ENCODE results near the gene HCN4. TPM values are rescaled to one million over a fixed set of nuclear protein-coding genes. Genes with fewer than 3 reads are reported as not detected.

HCN4 gene
- total and polyA plus RNA-seq, 2 experiments from 2014 or later, result 2.4 to 10.6 TPM

GRCh38 chr15:73394782-73395181, 26.0 kb upstream of the HCN4 start:
- H3K4me1 Mint-ChIP-seq, result peaks cover 34% of the 10 kb centered on the region
- Histone ChIP-seq H3K79me2 (replicated peaks; ENCODE audit: insufficient read depth) (no peaks in the 10 kb centered on the region), H3F3A (replicated peaks; ENCODE audit: low read depth) (no peaks in the 10 kb centered on the region), H3K27me3 (ENCODE audit: insufficient read depth) (no peaks in the 10 kb centered on the region), H3K4me1 (ENCODE audit: insufficient read depth) (peaks cover 22% of the 10 kb centered on the region), H4K20me1 (replicated peaks; ENCODE audit: insufficient read depth) (no peaks in the 10 kb centered on the region), H3K4me3 (no peak overlapping the region), H3K4me2 (no peak overlapping the region), H3K27ac (ENCODE audit: low read depth) (no peak overlapping the region), H3K36me3 (ENCODE audit: insufficient read depth) (no peaks in the 10 kb centered on the region), H3K9me2 (ENCODE audit: insufficient read depth) (peaks cover 7% of the 10 kb centered on the region; the same call in 1 of the 2 replicates), H2AFZ (no peak overlapping the region)
- ATAC-seq (no peak), DNase-seq (ENCODE audit: low spot score) (no peak)
- H3K27me3 Mint-ChIP-seq (ENCODE audit: insufficient read depth, low read depth, poor library complexity), result peaks cover 7% of the 10 kb centered on the region
- H3K9me3 Mint-ChIP-seq, result no peaks in the 10 kb centered on the region; the same call in 2 of the 3 replicates
- no peak overlapping the region for H3K27ac Mint-ChIP-seq
- no peak overlapping the region for H3K4me3 Mint-ChIP-seq
- TF ChIP-seq EZH2 (IDR thresholded peaks at IDR 0.05; ENCODE audit: low read depth, unreplicated experiment) (no peak), ETS1 (IDR thresholded peaks at IDR 0.05) (no peak), ZNF114 (CRISPR knock-in tag; IDR thresholded peaks at IDR 0.05) (no peak), CREB1 (CRISPR knock-in tag; IDR thresholded peaks at IDR 0.05; ENCODE audit: low read depth) (no peak), EZH2phosphoT487 (IDR thresholded peaks at IDR 0.05; ENCODE audit: unreplicated experiment) (no peak), ZNF331 (CRISPR knock-in tag; IDR thresholded peaks at IDR 0.05; ENCODE audit: low read depth) (no peak), POLR2AphosphoS5 (IDR thresholded peaks at IDR 0.05; ENCODE audit: low read depth) (no peak), ZNF462 (CRISPR knock-in tag; IDR thresholded peaks at IDR 0.05) (no peak), JUNB (IDR thresholded peaks at IDR 0.05; ENCODE audit: unreplicated experiment) (no peak)
- no peaks in the 10 kb centered on the region for H3K36me3 Mint-ChIP-seq (ENCODE audit: low read depth)

Measured in GM23338 (cell line).